Activated CD4-positive, alpha-beta memory T cell treated with anti-CD3 and anti-CD28 coated beads for 36 hours (primary cell): Measurements from ENCODE around the gene CHST6. TPM values are rescaled to one million over a fixed set of nuclear protein-coding genes. Genes with fewer than 3 reads are reported as not detected.
"Not testable (repeated sequence)": the region's sequence is repeated elsewhere in the genome, so short reads cannot be mapped to it uniquely, and the experiment has no call there.

Experiments used
- CTCF ChIA-PET: fragments of 350-600 bp; sonication (Branson Sonifier 250); formaldehyde crosslinking; loops from one replicate; lab custom pipeline; 2021; ENCODE audit warnings: antibody characterized with exemption, inconsistent platforms; lab: Charles Lee
- POLR2A ChIA-PET: fragments of 350-600 bp; sonication (Branson Sonifier 250); formaldehyde crosslinking; loops from one replicate; lab custom pipeline; 2021; ENCODE audit warnings: antibody characterized with exemption; lab: Charles Lee
- DNase-seq: peaks from one replicate; pipeline ENCODE4 v3.0.0-alpha.2; 2020
- H3K27ac Mint-ChIP-seq: one replicate; pipeline ENCODE4 v1.8.0; 2021; ENCODE audit warnings: mixed read lengths
- H3K27me3 Mint-ChIP-seq: one replicate; pipeline ENCODE4 v1.8.0; 2021; ENCODE audit warnings: mixed read lengths
- H3K36me3 Mint-ChIP-seq: one replicate; pipeline ENCODE4 v1.8.0; 2021; ENCODE audit warnings: mixed read lengths
- H3K4me1 Mint-ChIP-seq: one replicate; pipeline ENCODE4 v1.8.0; 2021; ENCODE audit warnings: low read depth, mixed read lengths
- H3K4me3 Mint-ChIP-seq: one replicate; pipeline ENCODE4 v1.8.0; 2021; ENCODE audit warnings: mild to moderate bottlenecking, mixed read lengths
- H3K9me3 Mint-ChIP-seq: one replicate; pipeline ENCODE4 v1.8.0; 2021; ENCODE audit warnings: mixed read lengths
- intact Hi-C: fragments of 100-400 bp; cut with micrococcal nuclease; formaldehyde crosslinking; loops from one replicate; pipeline ENCODE4 v1.15.1; 2023
- total RNA-seq, 2 experiments: library from RNA; stranded (reverse); gene quantifications; one replicate each; pipeline ENCODE4 v1.2.3, GENCODE V29; 2021

CHST6 gene
- total RNA-seq, 2 experiments from 2014 or later, result not detected

DNA sequence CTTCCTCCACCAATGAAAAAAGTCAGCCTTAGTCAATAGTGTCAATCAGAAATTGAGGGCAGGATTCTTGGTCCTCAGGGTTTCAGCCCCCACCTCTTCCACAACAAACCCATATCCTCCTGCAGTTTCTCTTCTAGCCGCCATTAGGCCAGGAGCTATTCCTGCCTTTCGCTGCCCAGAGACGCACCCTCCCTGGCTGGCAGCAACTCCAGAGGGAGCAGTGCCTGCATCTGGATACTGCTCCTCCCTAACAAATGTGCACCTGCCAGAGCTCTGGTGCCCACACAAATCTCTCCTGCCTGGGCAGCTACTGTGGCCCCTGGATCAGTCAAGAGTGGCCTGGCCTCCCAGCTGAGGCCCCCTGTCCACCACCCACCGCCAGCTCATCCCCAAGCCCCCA lies 38.8 kb downstream of the CHST6 start:
- POLR2A ChIA-PET, H3K36me3 Mint-ChIP-seq, H3K27me3 Mint-ChIP-seq, intact Hi-C loops, H3K4me3 Mint-ChIP-seq, DNase-seq, H3K27ac Mint-ChIP-seq, H3K9me3 Mint-ChIP-seq: not testable (repeated sequence)
- H3K4me1 Mint-ChIP-seq, result peaks cover 41% of the 10 kb centered on the region
- CTCF ChIA-PET, result interaction anchor here (0.9 to 1.6 kb wide), 2 partner anchors 9 to 222 kb away, joined by 3 read pairs; no protein-coding TSS in a partner anchor

DNA sequence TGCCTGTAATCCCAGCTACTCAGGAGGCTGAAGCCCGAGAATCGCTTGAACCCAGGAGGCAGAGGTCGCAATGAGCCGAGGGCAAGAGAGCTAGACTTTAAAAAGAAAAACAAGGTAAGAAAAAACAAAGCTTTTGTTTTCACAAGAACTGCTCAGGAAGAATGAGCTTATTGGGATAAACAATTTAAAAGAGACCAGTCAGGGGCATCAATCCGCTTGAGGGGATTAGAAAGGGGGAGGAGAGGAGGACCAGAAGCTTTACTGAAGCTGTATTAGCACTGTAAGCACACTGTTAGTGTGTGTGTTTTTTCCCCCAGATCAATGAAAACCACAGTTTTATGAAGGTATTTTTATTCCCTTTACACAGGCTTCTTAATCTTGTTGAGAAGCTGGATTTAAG lies 39.6 kb downstream of the CHST6 start:
- Mint-ChIP-seq H3K4me3 (no peak overlapping the region), H3K36me3 (peaks cover 4% of the 10 kb centered on the region), H3K4me1 (peaks cover 34% of the 10 kb centered on the region), H3K27me3 (no peaks in the 10 kb centered on the region), H3K27ac (no peak overlapping the region), H3K9me3 (no peaks in the 10 kb centered on the region)
- ChIA-PET CTCF (interaction anchor here (0.9 kb wide), 1 partner anchor 9 kb away, joined by 3 read pairs; no protein-coding TSS in a partner anchor), POLR2A (no interaction called here)
- DNase-seq, result no peak
- intact Hi-C loops, result no loop called here

DNA sequence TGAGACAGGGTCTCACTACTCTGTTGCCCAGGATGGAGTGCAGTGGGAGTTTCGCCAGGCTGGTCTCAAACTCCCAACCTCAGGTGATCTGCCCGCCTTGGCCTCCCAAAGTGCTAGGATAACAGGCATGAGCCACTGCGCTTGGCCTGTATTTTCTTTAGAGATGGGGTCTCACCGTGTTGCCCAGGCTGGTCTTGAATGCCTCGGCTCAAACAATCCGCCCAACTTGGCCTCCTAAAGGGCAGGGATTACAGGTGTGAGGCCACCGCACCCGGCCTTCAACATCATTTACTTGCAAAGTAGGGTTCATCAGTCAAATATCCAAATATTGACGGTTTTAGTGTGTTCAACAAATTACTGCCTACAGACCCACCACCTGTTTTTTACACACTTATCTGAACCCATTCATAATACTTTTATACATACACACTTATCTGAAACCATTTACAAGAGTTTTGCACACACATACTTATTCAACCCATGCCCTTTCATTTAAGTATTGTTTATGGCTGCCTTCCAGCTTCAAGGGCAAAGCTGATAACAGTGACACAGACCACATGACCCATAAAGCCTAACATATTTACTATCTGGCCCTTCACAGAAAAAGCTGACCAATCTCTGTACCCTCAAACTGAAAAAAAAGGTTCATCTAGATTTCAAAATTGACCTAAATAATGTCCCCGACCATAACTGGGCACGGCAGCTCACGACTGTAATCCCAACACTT lies 42.6 kb downstream of the CHST6 start:
- Mint-ChIP-seq H3K27me3 (no peaks in the 10 kb centered on the region), H3K36me3 (peaks cover 7% of the 10 kb centered on the region), H3K4me3 (no peak overlapping the region), H3K4me1 (peaks cover 20% of the 10 kb centered on the region), H3K27ac (no peak overlapping the region), H3K9me3 (no peaks in the 10 kb centered on the region)
- no peak for DNase-seq
- ChIA-PET CTCF (no interaction called here), POLR2A (no interaction called here)
- intact Hi-C loops, result no loop called here

DNA sequence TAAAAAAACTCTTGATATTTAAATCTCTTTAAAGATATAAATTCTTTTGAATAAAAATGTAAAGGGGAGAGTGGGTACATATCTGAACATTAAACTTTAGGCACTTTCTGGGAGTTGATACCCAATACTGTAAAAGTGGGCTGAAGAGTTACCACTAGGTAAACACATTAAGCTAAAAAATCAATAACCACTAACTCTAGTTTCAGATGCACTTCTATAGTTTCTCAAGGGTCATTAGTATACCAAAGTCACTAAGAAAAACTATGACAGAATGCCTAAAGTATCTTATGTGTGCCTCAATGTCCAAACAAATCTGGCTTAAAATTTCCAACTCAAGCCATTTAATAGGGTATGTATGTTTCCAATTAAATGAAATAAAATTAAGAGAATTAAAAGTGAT lies 48.8 kb downstream of the CHST6 start:
- Mint-ChIP-seq H3K36me3 (peaks cover 8% of the 10 kb centered on the region), H3K27ac (no peak overlapping the region), H3K4me1 (no peaks in the 10 kb centered on the region), H3K4me3 (no peak overlapping the region), H3K9me3 (no peaks in the 10 kb centered on the region), H3K27me3 (no peaks in the 10 kb centered on the region)
- POLR2A ChIA-PET, result no interaction called here
- no peak for DNase-seq
- CTCF ChIA-PET, result interaction anchor here (1.5 kb wide), 1 partner anchor 19 kb away, joined by 4 read pairs; no protein-coding TSS in a partner anchor
- intact Hi-C loops, result no loop called here

DNA sequence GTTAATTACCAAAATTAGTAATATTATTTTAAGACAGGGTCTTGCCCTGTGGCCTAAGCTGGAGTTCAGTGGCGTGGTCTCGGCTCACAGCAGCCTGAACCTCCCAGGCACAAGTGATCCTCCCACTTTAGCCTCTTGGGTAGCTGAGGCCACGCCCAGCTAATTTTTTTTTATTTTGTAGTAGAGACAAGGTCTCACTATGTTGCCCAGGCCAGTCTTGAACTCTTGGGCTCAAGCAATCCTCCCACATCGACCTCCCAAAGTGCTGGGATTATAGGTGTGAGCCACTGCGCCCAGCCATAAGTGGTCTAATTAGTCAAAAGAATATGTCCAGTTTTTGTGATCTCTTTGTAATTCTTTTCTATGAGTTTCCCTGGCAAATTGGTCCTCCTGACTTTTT lies 49.9 kb downstream of the CHST6 start:
- no peak overlapping the region for H3K27ac Mint-ChIP-seq
- no peaks in the 10 kb centered on the region for H3K9me3 Mint-ChIP-seq
- no peak overlapping the region for H3K4me3 Mint-ChIP-seq
- no peak for DNase-seq
- no peaks in the 10 kb centered on the region for H3K4me1 Mint-ChIP-seq
- H3K27me3 Mint-ChIP-seq, result no peaks in the 10 kb centered on the region
- CTCF ChIA-PET, result interaction anchor here (0.9 to 1.3 kb wide), 3 partner anchors 11 to 72 kb away, joined by 3 to 4 read pairs (median 4); no protein-coding TSS in a partner anchor
- H3K36me3 Mint-ChIP-seq, result peaks cover 8% of the 10 kb centered on the region
- POLR2A ChIA-PET, result no interaction called here
- intact Hi-C loops, result no loop called here

DNA sequence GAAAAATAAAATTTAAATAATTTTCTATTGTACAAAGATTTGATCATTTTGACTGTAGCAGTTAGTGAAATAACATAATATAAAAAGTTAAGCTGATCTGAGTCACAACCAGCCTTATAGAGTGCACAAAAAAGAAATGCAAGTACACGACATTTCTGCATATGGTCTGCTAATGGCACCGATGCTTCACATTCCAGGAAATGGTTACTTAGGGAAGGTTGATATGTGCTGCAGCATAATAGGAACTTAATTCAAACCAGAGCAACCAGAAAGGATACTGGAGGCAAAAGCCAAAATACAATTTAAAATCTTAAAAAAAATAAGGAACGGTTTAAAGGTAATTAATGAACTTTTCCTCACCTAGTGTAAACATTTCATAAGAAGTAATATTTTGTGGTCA lies 51.9 kb downstream of the CHST6 start:
- H3K9me3 Mint-ChIP-seq, result no peaks in the 10 kb centered on the region
- POLR2A ChIA-PET, result no interaction called here
- DNase-seq, result no peak
- H3K27ac Mint-ChIP-seq, result no peak overlapping the region
- no peaks in the 10 kb centered on the region for H3K27me3 Mint-ChIP-seq
- CTCF ChIA-PET, result no interaction called here
- H3K4me3 Mint-ChIP-seq, result no peak overlapping the region
- H3K36me3 Mint-ChIP-seq, result peaks cover 5% of the 10 kb centered on the region
- H3K4me1 Mint-ChIP-seq, result no peaks in the 10 kb centered on the region
- intact Hi-C loops, result no loop called here

DNA sequence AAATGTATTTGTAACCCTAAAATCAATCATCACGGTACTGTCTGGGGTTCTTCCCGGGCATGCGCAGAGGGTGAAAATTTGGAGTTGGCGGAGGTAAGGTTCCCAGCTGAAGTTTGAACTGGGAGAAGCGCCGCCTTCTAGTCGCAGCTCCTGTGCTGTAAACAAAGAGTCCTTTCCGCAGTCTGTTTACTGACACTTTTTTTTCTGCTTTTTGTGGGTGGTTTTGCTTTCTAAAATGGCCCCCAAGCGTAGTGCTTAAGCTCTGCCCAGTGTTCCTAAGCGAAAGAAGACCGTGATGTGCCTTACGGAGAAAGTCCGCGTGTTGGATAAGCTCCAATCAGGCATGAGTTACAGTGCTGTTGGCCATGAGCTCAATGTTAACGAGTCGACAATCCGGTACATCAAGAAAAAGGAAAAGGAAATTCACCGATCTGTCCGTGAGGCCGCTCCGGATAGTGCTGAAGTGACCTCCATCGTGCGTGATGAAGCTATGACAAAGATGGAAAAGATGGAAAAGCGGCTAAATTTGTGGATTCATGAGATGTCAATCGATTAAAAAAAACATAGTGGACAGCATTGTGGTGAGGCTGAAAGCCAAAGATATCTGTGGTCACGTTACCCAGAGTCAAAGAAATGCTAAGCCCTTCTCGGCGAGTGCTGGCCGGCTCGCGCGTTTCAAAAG lies 61.4 kb downstream of the CHST6 start:
- peak overlapping the region; percentile 90 for H3K4me3 Mint-ChIP-seq
- DNase-seq, result no peak
- H3K27ac Mint-ChIP-seq, result peak overlapping the region; percentile 87
- H3K36me3 Mint-ChIP-seq, result peaks cover 2% of the 10 kb centered on the region
- H3K4me1 Mint-ChIP-seq, result peaks cover 32% of the 10 kb centered on the region
- no peaks in the 10 kb centered on the region for H3K9me3 Mint-ChIP-seq
- ChIA-PET CTCF (interaction anchor here (0.8 to 2.6 kb wide), 8 partner anchors 9 to 330 kb away, joined by 3 to 16 read pairs (median 4); partner anchors contain the start of genes ADAT1 and TMEM170A), POLR2A (interaction anchor here (0.5 to 2.1 kb wide), 10 partner anchors 13 to 215 kb away, joined by 3 to 6 read pairs (median 4); partner anchors contain the start of genes ADAT1, KARS1 and TERF2IP)
- H3K27me3 Mint-ChIP-seq, result no peaks in the 10 kb centered on the region
- intact Hi-C loops, result loop anchor here (1.0 to 2.0 kb wide), 9 partner anchors 30 to 1756 kb away; partner anchors contain the start of genes ADAT1, GABARAPL2, TMEM170A and TMEM231

DNA sequence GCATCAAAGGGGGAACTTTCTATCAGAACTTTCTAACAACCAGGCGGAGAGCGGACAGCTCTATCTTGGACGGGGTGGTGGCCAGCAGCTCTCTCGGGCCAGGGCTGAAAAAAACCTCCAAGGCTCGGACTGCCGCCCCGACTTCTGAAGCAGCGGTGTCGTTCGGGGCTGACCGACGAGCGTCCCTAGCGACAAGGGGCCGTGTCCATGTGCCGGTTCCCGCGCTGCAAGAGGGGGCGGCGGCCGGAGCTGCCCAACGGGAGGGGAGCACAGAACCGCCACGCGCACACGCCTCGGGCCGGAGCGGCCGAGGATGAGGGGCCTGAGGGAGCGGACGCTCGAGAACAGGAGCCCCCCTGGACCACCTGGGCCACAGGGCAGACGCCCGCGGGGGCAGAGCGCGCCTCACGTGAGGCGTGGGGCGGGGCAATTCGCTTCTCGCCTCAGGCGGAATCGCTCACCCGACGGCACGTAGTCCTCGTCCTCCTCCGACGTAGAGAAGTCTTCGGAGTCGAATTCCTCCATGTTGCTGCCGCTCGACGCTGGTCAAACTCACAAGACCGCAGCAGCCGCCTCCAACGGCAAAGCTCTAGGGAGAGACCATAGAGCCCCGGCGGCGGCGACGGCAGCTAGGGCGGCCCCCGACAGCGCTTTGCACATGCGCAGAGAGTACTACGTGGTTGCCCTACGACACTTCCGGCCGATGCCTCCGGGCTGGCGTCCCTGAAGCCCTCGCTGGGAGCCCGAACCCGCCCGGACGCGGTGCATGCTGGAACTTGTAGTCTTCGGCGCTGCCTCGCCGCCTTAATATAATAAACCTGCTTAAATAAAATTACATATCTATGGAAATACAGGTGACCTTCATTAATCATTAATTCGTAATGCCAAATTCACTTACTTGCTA lies 62.2 kb downstream of the CHST6 start, which contains the start of gene CFDP1:
CFDP1 (minus strand) TSS at position 676 of the 904 bp plus-strand sequence; CDS start at position 525, 151 bp downstream.
- Mint-ChIP-seq H3K36me3 (peaks cover 2% of the 10 kb centered on the region), H3K27ac (peak within 1 kb of the TSS; percentile 87), H3K27me3 (no peaks in the 10 kb centered on the region), H3K4me1 (peaks cover 32% of the 10 kb centered on the region), H3K4me3 (peak within 1 kb of the TSS; percentile 90), H3K9me3 (no peaks in the 10 kb centered on the region)
- peak; percentile 96 for DNase-seq
- POLR2A ChIA-PET, result interaction anchor here (0.5 to 2.1 kb wide), 8 partner anchors 17 to 215 kb away, joined by 3 to 6 read pairs (median 4); partner anchors contain the start of genes KARS1 and TERF2IP
- intact Hi-C loops, result loop anchor here (1.0 to 2.0 kb wide), 9 partner anchors 31 to 1757 kb away; partner anchors contain the start of genes ADAT1, GABARAPL2, TMEM170A and TMEM231
- CTCF ChIA-PET, result interaction anchor here (0.6 to 2.6 kb wide), 10 partner anchors 12 to 731 kb away, joined by 3 to 16 read pairs (median 4); partner anchors contain the start of genes ADAT1 and TMEM170A

DNA sequence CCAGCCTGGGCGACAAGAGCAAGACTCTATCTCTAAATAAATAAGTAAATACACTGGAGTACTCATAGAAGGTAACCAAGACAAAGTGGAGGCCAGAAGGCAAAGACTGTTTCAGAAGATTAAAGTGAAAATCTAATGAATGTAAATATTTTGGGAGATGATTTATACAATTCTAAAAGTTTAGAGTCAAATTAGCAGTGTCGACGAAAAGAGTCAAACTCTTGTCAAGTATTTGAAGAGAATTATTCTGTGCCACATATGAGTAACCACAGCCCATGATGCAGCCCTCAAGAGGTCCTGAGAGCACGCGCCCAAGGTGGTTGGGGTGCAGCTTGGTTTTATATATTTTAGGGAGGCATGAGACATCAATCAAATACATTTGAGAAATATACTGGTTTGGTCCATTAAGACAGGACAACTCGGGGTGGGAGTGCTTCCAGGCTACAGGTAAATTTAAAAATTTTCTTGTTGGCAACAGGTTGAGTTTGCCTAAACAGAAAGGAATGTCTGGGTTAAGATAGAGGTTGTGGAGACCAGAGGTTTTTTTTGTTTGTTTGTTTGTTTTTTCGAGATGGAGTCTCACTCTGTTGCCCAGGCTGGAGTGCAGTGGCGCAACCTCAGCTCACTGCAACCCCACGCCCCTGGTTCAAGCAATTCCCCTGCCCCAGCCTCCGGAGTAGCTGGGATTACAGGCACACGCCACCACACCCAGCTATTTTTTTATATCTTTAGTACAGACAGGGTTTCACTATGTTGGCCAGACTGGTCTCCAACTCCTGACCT lies 65.4 kb downstream of the CHST6 start:
- no peak overlapping the region for H3K4me3 Mint-ChIP-seq
- intact Hi-C loops, result no loop called here

DNA sequence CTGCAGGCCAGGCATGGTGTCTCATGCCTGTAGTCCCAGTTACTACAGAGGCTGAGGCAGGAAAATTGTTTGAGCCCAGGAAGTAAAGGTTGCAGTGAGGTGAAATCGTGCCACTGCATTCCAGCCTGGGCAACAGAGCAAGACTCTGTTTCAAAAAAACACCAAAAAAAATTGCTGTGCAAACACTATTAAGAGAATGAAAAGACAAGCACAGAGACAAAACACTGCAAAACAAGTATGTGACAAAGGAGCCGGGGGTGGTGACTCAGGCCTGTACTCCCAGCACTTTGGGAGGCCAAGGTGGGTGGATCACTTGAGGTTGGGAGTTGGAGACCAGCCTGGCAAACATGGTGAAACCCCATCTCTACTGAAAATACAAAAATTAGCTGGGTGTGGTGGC lies 68.7 kb downstream of the CHST6 start:
- H3K4me1 Mint-ChIP-seq, result peaks cover 35% of the 10 kb centered on the region
- intact Hi-C loops, CTCF ChIA-PET, H3K27me3 Mint-ChIP-seq, POLR2A ChIA-PET, H3K9me3 Mint-ChIP-seq, H3K27ac Mint-ChIP-seq, H3K36me3 Mint-ChIP-seq, H3K4me3 Mint-ChIP-seq: not testable (repeated sequence)
- peak; percentile 39 for DNase-seq

More for the DNA sequence above, 65.4 kb downstream of the CHST6 start:
- Mint-ChIP-seq H3K9me3 (no peaks in the 10 kb centered on the region), H3K27ac (no peak overlapping the region), H3K4me1 (peaks cover 46% of the 10 kb centered on the region), H3K27me3 (no peaks in the 10 kb centered on the region), H3K36me3 (peaks cover 2% of the 10 kb centered on the region)
- POLR2A ChIA-PET, result no interaction called here
- DNase-seq, result no peak
- CTCF ChIA-PET, result interaction anchor here (0.5 kb wide), 1 partner anchor 399 kb away, joined by 3 read pairs; no protein-coding TSS in a partner anchor
